Thymus (tissue), 11 donors: ENCODE results near the gene CSF2RB. TPM values are rescaled to one million over a fixed set of nuclear protein-coding genes. Genes with fewer than 3 reads are reported as not detected.

Experiments used
- DNase-seq, 9 donors: peaks; one replicate each; pipeline ENCODE4 v3.0.0-alpha.2; 2013; ENCODE audit warnings: low spot score in 9 of 9, low read depth in 6 of 9, missing footprints in 1 of 9
- H3K27ac ChIP-seq, 2 donors: one replicate each; pipeline ENCODE4 v1.5.1; 2013; ENCODE audit warnings: control low read depth in 1 of 2, low read depth in 1 of 2, low read length in 1 of 2, mild to moderate bottlenecking in 1 of 2, moderate library complexity in 1 of 2
- H3K27me3 ChIP-seq, 2 donors: one replicate each; pipeline ENCODE4 v1.5.1; 2013; ENCODE audit warnings: low read length in 1 of 2; ENCODE audit not compliant: control insufficient read depth in 2 of 2, insufficient read depth in 1 of 2
- H3K36me3 ChIP-seq, 2 donors: one replicate each; pipeline ENCODE4 v1.5.1; 2013; ENCODE audit warnings: low read length in 1 of 2, mild to moderate bottlenecking in 1 of 2, moderate library complexity in 1 of 2; ENCODE audit not compliant: control insufficient read depth in 2 of 2, insufficient read depth in 2 of 2
- H3K4me1 ChIP-seq, 2 donors: one replicate each; pipeline ENCODE4 v1.5.1; 2013; ENCODE audit warnings: low read length in 2 of 2; ENCODE audit not compliant: control insufficient read depth in 2 of 2, insufficient read depth in 2 of 2
- H3K4me3 ChIP-seq, 2 donors: one replicate each; pipeline ENCODE4 v1.5.1; 2013; ENCODE audit warnings: low read length in 2 of 2, control low read depth in 1 of 2, mild to moderate bottlenecking in 1 of 2
- H3K9me3 ChIP-seq, 2 donors: one replicate each; pipeline ENCODE4 v1.5.1; 2013; ENCODE audit warnings: low read length in 1 of 2, mild to moderate bottlenecking in 1 of 2; ENCODE audit not compliant: control insufficient read depth in 2 of 2, insufficient read depth in 1 of 2
- WGBS: extraction: QIAGEN DNeasy Blood & Tissue Kit; methylation state at CpG from one replicate; pipeline ENCODE4 v1.1.7; 2013; 5-methylcytosine and 5-hydroxymethylcytosine counted together
- polyA plus RNA-seq: library from polyadenylated mRNA; stranded (reverse); fragments of 200-250 nt; gene quantifications from one replicate; pipeline ENCODE4 v1.2.3, GENCODE V29; 2013
- total RNA-seq: library from RNA; stranded (reverse); fragments of 120-200 nt; gene quantifications from one replicate; pipeline ENCODE4 v1.2.4, GENCODE V29; 2013
- donor health status: healthy.

CSF2RB gene
- total and polyA plus RNA-seq, 2 donors, result 8.5 to 14.6 TPM

- H3K36me3 ChIP-seq, result peaks cover 0 to 2% of the 10 kb centered on the region in 2 donors
Measured at GRCh38 chr22:36872084-36872483, 41.3 kb upstream of the CSF2RB start.

GRCh38 chr22:36872866-36873498 is 40.4 kb upstream of the CSF2RB start:
- no peak for DNase-seq

More at GRCh38 chr22:36872084-36872483, 41.3 kb upstream of the CSF2RB start:
- Histone ChIP-seq H3K4me1 (peaks cover 0 to 9% of the 10 kb centered on the region in 2 donors), H3K27ac (no peak overlapping the region), H3K9me3 (no peaks in the 10 kb centered on the region), H3K4me3 (no peak overlapping the region), H3K27me3 (no peaks in the 10 kb centered on the region)
- WGBS, result over 99% methylated on average over 3 of the region's 3 CpGs
- no peak for DNase-seq

GRCh38 chr22:36873614-36874308 is 39.7 kb upstream of the CSF2RB start:
- WGBS, result 77% methylated on average over 6 of the region's 6 CpGs
- H3K27ac ChIP-seq, result peak overlapping the region; percentile 11 to 61
- no peak for DNase-seq
- H3K9me3 ChIP-seq, result no peaks in the 10 kb centered on the region
- peaks cover 0 to 2% of the 10 kb centered on the region in 2 donors for H3K36me3 ChIP-seq
- no peak overlapping the region for H3K4me3 ChIP-seq
- H3K4me1 ChIP-seq, result peaks cover 0 to 9% of the 10 kb centered on the region in 2 donors
- no peaks in the 10 kb centered on the region for H3K27me3 ChIP-seq

More at GRCh38 chr22:36872866-36873498, 40.4 kb upstream of the CSF2RB start:
- Histone ChIP-seq H3K27me3 (no peaks in the 10 kb centered on the region), H3K4me3 (no peak overlapping the region), H3K36me3 (peaks cover 0 to 2% of the 10 kb centered on the region in 2 donors), H3K4me1 (peaks cover 0 to 9% of the 10 kb centered on the region in 2 donors), H3K27ac (peak overlapping the region in 1 of 2 donors; percentile 41), H3K9me3 (no peaks in the 10 kb centered on the region)
- 99% methylated on average over 2 of the region's 2 CpGs for WGBS

GRCh38 chr22:36874309-36874696 is 39.1 kb upstream of the CSF2RB start:
- 91% methylated on average over 2 of the region's 2 CpGs for whole genome bisulfite sequencing
- no peak for DNase-seq

GRCh38 chr22:36874736-36875135 is 38.7 kb upstream of the CSF2RB start:
- Histone ChIP-seq H3K27me3 (no peaks in the 10 kb centered on the region), H3K4me1 (peaks cover 0 to 9% of the 10 kb centered on the region in 2 donors), H3K27ac (peak overlapping the region in 1 of 2 donors; percentile 61), H3K36me3 (no peaks in the 10 kb centered on the region), H3K4me3 (no peak overlapping the region), H3K9me3 (no peaks in the 10 kb centered on the region)
- DNase-seq, result no peak
- WGBS, result 85% methylated on average over 9 of the region's 9 CpGs

More at GRCh38 chr22:36874309-36874696, 39.1 kb upstream of the CSF2RB start:
- Histone ChIP-seq H3K4me3 (no peak overlapping the region), H3K27me3 (no peaks in the 10 kb centered on the region), H3K4me1 (peaks cover 0 to 9% of the 10 kb centered on the region in 2 donors), H3K27ac (peak overlapping the region; percentile 11 to 61), H3K36me3 (peaks cover 0 to 2% of the 10 kb centered on the region in 2 donors), H3K9me3 (no peaks in the 10 kb centered on the region)

GRCh38 chr22:36875741-36876140 is 37.7 kb upstream of the CSF2RB start:
- no peak overlapping the region for H3K27ac ChIP-seq
- peaks cover 0 to 1% of the 10 kb centered on the region in 2 donors for H3K9me3 ChIP-seq
- H3K36me3 ChIP-seq, result no peaks in the 10 kb centered on the region
- H3K4me1 ChIP-seq, result peaks cover 0 to 9% of the 10 kb centered on the region in 2 donors
- 87% methylated on average over 6 of the region's 6 CpGs for WGBS
- no peak for DNase-seq
- no peak overlapping the region for H3K4me3 ChIP-seq
- no peaks in the 10 kb centered on the region for H3K27me3 ChIP-seq

- WGBS, result 82% methylated on average over 7 of the region's 7 CpGs
- Histone ChIP-seq H3K27me3 (no peaks in the 10 kb centered on the region), H3K4me3 (no peak overlapping the region), H3K27ac (no peak overlapping the region), H3K36me3 (no peaks in the 10 kb centered on the region), H3K4me1 (no peaks in the 10 kb centered on the region), H3K9me3 (peaks cover 3 to 7% of the 10 kb centered on the region in 2 donors)
- no peak for DNase-seq
Measured at GRCh38 chr22:36879775-36880174, 33.7 kb upstream of the CSF2RB start.

GRCh38 chr22:36881504-36882245 is 31.8 kb upstream of the CSF2RB start:
- 39% methylated on average over 1 of the region's 1 CpG for whole genome bisulfite sequencing
- H3K9me3 ChIP-seq, result peaks cover 3 to 7% of the 10 kb centered on the region in 2 donors
- no peak overlapping the region for H3K27ac ChIP-seq

More at GRCh38 chr22:36881504-36882245, 31.8 kb upstream of the CSF2RB start:
- DNase-seq, result no peak
- Histone ChIP-seq H3K4me3 (no peak overlapping the region), H3K4me1 (no peaks in the 10 kb centered on the region), H3K27me3 (no peaks in the 10 kb centered on the region), H3K36me3 (no peaks in the 10 kb centered on the region)
